GM18517 (cell line): ENCODE results near the gene SMAD3.

Experiments
- ATAC-seq: cut with Tn5 transposase; IDR thresholded peaks from one replicate; pipeline ENCODE4 v1.9.1; 2021; ENCODE audit warnings: mild to moderate bottlenecking, moderate library complexity; ENCODE audit not compliant: unreplicated experiment

SMAD3 gene

GRCh38 chr15:67176195-67176971 lies 111.0 kb downstream of the SMAD3 start:
- ATAC-seq: no peak

- ATAC-seq: no peak
Measured at GRCh38 chr15:67177752-67178151, 112.3 kb downstream of the SMAD3 start.

- ATAC-seq: no peak
Measured at GRCh38 chr15:67178569-67179210, 113.3 kb downstream of the SMAD3 start.

- ATAC-seq: no peak
Measured at GRCh38 chr15:67179411-67179995, 114.1 kb downstream of the SMAD3 start.

- ATAC-seq: no peak
Measured at GRCh38 chr15:67180035-67180434, 114.6 kb downstream of the SMAD3 start.

GRCh38 chr15:67180514-67181191 lies 115.3 kb downstream of the SMAD3 start:
- ATAC-seq: no peak

- no peak for ATAC-seq
Measured at GRCh38 chr15:67181221-67181639, 115.8 kb downstream of the SMAD3 start.

- ATAC-seq: no peak
Measured at GRCh38 chr15:67183443-67184169, 118.2 kb downstream of the SMAD3 start.

GRCh38 chr15:67184208-67184925 lies 119.0 kb downstream of the SMAD3 start:
- ATAC-seq: no peak

GRCh38 chr15:67185051-67185450 lies 119.6 kb downstream of the SMAD3 start:
- no peak for ATAC-seq

- ATAC-seq: no peak
Measured at GRCh38 chr15:67185621-67186225, 120.3 kb downstream of the SMAD3 start.

- ATAC-seq: no peak
Measured at GRCh38 chr15:67186226-67186649, 120.8 kb downstream of the SMAD3 start.

GRCh38 chr15:67186688-67187087 lies 121.3 kb downstream of the SMAD3 start:
- no peak for ATAC-seq

- ATAC-seq: no peak
Measured at GRCh38 chr15:67187351-67187854, 122.0 kb downstream of the SMAD3 start.

- no peak for ATAC-seq
Measured at GRCh38 chr15:67188551-67189218, 123.3 kb downstream of the SMAD3 start.

- ATAC-seq: no peak
Measured at GRCh38 chr15:67189326-67190051, 124.1 kb downstream of the SMAD3 start.

GRCh38 chr15:67190326-67190725 lies 124.9 kb downstream of the SMAD3 start:
- no peak for ATAC-seq

GRCh38 chr15:67190813-67191212 lies 125.4 kb downstream of the SMAD3 start:
- no peak for ATAC-seq
